Measurements from ENCODE around the gene FEM1B.

The FEM1B gene

DNA sequence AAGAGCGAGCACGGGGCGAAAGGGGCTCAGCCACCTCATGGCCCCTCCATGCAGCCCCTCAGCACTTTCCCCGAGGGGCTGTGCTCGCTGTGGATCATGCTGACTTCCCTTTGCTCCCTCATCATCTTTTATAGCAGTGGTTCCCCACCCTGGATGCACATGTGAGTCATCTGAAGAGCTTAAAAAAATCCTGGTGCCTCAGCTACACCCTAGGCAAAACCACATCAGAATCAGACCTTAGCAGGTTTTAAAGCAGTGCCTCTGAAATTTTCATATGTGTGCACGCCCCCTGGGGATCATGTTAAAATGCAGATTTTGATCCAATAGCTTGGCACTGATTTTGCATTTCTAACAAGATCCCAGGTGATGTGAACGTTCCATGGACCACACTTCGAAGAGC is 50.9 kb downstream of the FEM1B start:
- no peak for DNase-seq

DNA sequence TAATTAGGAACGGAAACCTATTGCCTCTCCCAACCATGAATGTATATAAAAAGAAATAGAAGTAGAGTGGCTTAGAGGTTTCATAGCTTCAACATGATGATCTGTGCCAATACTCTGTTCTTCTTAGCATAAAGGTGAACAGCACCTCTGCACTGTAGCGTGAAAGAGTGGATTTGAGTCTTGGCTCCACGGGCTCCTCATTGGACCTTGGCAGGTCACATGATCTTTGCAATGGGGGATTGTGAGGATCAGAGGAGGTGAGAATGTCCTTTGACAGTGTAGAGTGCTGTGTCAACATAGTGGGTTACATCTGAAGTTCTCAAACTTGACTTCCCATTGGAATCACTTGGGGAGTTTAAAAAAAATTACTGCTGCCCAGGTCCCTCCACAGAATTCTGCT is 51.4 kb downstream of the FEM1B start:
- DNase-seq, result no peak

DNA sequence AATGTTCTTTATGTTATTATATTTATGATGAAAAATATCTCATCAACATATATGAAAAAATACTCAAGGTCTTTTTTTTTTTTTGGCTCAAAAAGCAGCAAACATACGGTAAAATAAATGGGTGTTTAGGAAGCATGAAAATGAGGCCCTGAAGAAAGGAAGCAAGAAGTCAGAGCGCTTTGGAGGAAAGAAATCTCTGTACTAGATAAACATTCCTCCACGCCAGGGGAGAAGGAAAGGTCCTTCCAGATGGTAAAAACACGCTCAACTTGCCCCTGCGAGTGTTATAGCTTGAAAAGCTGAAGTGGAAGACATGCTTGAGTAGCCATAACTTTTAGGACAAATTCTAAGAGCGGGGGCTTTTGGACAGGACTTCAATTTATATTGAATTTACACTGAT is 52.9 kb downstream of the FEM1B start:
- no peak for DNase-seq

DNA sequence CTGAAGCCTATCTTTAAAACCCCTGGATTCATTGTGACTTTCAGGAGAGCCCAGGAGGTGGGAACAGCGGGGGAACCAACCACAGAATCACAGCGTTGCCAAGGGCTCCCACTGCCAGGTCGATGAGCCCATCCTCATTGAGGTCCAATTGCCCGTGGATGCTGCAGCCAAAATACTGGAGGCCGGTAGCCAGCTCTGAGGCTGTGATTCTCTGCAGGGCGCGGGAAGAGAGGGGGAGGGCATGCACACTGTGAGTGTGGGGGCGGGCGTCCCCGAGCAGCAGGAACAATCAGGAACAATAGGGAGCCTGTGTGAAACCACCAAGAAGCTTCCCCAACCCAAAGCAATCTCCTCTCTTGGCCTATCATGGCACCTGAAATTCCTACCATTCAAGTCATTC is 53.4 kb downstream of the FEM1B start:
- DNase-seq, result no peak

DNA sequence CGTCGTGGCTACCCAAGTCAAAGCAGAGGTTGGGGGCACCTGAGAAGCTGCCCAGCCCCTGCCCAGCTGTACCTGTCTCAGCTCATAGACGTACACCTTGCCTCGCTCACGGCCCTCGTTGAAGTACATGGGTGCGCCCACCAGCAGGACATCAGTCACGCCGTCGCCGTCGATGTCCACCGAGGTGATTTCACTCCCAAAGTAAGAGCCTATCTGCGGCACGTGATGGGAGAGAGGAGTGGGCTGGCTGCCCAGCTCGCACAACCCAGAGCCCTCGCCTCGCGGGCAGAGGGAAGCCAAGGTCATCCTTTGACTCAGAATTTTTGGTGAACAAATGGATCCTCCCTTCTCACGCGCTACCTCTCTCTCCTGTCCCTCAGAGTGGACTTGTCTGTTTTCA is 54.7 kb downstream of the FEM1B start:
- no peak for DNase-seq

DNA sequence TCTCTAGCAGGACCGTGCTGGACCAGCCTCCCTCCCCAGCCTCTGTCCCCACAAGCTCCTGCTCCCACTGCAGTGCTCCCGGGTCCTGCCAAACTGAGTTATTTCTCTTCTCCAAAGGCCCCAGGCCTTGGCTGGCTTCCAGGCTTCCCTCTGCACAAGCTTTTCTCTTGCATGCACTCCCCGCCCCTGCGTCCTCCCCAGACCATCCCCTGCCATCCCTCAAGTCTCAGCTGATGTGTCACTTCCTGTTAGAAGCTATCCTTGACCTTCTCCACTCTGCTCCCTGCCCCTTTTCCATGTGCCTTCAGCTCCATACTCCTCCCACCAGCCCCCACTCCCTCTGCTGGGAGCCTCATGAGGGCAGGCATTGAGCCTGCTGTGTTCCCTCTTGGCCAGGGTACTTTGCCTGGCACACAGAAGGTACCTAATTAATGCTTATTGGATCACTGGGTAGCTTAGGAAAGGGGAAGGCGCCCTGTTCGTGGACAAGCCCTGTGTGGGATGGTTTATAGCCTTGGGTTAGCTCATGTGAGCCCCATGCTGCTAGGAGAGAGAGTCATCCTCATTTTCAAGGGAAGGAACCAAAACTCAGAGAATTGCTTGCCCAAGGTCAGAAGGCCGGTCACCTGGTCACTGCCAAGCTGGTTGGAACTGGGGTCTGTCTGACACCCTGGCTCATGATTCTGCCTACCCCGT is 56.4 kb downstream of the FEM1B start:
- no peak for DNase-seq

DNA sequence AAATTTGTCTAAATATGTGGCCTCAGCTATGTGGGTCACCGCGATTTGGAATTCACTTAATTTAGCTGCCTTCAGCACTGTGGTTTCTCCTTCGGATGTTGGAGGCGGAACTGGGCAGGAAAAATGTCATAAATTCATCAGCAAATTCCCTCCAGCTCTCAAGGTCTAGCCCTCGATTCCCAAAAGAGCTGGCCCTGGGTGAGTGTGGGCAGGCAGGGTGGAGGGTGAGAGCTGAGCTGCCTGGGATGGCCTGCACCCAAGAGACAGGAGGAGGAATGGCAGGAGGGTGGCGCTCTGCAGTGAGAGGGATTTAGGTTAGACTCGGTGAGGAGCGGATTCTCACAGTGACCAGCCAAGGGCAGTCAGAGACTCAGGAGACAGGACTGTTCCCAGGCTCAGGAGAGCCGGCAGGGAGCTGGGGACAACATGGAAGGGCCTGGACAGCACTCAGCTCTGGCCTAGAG is 57.1 kb downstream of the FEM1B start:
- no peak for DNase-seq

DNA sequence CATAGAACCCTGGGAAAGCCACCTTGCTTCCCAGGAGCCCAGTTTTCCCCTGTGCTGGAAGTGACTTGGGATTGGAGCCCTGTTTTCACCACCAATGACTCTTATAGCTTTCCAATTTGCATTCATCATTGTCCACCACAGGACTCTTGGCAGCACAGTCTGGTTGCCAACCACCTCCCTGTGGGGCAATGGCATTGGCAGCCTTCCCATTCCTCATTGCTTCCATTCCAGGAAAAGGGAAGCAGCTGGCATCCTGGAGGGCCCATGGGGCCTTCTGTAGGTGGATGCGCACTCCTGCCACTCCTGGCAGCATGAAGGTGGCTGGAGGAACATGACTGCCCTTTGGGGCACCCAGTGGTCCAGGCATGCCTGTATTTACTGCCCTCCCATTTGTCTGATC is 57.7 kb downstream of the FEM1B start:
- no peak for DNase-seq

DNA sequence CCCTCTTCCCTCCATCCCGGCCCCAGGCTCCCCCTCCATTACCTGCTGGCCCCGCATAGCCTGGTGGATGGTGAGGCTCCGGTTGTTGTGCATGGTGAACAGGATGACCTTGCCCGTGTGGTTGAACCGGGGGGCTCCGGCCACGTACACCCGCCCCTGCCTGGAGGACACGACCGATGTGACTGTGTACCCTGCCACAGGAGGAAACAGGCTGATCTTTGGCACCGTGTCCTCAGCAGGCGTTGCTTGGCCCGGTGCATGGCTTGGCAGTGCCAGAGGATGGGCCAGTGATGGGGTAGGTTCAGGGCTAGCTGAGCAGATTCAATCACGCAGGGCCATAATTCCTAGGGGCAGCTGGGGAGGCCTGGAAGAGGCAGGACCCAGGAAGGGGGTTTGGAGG is 58.1 kb downstream of the FEM1B start:
- DNase-seq, result no peak

DNA sequence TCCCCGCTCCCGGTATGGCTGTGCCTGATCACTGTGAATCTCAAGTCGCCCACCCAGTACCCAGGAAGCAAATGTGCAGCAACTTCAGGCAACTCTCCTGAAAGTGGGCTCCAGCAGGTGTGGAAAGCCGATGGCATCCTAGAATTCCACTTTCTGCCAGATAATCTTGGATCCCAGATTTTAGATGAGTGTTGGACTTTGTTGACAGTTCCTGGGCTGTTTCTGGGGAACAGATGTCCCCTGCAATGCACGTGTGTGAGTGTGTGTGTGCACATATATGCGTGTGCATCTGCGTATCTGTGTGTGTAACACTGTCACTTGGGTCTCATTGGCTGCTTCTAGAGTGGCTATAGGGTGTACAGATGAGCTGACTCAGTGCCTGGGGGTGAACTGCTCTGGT is 59.0 kb downstream of the FEM1B start:
- DNase-seq, result no peak

DNA sequence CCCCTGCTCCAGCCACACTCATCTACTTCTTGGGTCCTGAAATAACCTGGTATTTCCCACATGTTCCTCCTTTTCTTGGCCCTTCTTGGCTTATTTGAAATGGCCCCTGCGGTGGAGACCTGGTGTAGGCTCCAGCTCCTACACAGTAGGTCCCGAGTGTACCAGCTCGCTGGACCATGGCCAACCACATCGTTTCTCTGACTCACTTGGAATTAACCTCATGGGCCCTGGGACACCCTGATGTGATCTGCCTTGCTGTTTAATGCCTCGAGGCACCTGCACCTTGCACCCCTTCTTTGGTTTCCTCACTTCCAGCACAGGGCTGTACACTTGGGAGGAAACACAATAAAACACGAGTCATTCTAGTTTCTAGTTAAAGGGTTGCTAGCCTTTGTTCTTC is 60.3 kb downstream of the FEM1B start:
- DNase-seq, result no peak

DNA sequence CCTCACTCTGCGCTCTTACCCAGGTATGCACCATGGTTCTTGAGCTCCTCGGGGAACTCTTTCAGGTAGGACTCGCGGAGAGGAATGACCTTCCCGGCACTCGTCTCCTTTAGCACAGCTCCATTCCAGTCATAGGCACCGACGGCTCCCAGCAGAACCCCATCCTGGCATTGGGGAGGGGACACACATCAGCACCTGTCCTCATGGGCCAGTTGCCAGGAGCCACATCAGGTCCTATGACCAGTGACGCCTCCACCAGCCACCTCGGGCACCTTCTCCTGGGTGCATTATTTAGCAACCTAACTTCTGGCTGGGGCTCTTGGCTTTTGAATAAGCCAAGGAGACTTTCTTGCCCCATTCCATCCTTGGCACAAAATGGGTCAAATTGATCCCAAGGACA is 61.9 kb downstream of the FEM1B start:
- DNase-seq, result no peak

DNA sequence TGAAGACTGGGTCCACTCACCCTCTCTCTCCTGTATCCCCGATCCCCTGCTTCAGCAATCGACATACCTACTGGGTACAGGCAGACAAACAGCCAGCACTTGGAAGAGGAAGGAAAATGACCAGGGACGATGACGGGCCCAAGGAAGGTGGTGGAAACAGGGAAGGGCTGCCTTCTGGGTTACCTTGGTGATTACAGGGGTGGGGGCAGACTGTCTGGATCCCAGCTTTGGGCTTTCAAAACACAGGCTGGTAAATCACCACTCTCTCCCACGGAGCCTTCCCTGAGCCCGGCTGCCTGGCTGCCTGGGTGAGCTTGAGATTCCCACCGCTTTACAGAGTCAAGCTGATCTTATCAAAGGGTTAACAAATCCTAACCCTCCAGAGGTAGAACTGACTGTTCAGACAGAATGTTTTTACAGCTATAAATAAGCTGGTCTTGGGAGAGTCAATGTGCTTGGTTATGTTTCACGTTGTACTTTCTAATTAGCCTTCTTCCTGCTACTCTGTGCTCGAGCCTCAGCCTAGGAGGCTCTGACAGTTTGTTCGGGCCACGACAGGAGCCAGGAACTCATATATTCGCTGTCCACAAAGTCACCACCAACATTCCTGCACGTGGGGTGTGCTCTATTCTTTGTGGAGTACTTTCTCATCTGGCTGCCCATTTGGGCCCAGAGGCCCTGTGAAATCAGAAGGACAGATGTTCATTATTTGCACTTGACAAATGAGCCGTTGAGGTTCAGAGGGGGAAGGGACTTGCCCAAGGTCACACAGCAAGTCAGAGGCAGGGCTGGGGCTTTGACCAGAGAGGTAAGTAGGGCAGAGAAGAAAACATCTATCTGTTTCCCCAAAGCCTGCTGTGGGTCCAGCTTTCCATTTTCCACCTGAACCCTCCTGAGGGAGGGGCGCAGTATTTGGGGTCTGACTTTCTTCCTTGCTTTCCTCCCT is 63.5 kb downstream of the FEM1B start:
- no peak for DNase-seq

DNA sequence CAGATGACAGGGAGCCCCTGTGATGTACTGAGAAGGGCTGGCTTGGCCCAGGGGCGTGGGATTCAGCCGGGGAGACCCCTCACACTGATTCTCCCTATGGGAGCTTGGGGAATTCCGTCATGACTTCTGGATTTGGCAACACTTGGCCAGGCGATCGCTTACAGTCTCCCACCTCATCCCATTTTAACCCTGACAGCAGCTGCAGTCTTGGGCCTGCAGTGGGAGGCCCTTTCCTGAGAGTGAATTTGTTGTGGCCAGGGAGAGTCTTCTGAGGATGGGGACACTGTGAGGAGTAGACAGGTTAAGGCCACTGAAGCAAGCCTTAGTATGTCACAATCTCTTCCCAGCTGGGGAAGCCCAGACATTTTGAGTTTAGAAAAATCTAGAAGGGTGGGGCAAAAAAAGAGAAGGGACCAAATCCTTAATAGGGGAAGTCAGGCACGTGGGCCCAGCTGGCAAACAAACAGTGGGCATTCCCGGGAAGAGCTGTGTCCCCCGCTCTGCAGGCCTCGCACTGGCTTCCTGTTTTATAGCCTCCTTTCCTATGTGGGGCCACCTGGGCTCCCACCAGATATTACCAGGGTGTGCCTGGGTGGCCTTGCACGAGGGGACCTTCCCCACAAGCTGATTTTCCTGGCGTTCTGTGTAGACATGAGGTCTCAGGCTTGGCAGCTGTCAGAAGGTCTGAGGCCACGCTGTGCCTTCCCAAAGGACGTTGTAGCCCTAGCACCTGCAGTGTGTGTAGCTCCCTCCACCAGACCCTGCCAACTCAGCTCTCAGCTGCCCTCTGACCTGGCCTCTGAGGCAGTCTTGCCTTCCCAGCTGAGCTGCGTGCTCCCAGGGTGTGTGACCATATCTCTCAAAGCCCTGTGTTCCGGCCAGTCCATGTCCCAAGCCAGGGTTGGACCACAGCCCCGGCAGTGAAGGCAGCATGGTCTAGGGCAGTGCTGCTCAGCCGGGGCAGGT is 64.5 kb downstream of the FEM1B start:
- DNase-seq, result no peak

DNA sequence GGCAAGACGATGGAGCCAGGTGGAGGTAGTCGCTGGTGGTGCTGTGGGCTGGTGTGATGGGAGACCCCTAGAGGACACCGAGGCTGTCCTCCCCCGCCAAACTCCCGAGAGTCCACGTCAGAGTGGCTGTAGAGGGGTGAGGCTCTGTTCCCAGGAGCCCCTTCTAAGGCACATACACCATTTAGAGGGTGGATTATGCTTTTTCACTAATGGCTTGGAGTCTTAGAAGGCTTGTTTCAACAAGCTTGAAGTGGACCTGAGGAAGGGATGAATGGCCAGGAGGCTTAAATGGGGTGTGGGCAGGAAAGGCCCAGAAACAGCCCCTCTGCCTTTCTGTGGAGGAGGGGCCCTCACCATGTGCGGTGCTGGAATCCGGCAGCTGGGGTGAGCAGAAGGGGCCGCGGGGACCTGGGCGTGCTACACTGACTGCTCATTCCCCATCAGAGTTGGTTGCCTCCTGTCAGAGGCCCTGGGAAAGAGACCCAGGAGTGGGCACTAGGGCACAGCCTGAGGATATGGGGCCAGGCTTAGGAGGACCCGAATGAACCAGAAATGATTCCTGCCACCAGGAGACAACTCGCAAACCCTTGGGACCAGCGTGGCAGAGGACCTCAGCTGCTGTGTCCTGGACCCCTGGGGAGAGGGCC is 66.2 kb downstream of the FEM1B start:
- DNase-seq, result no peak

DNA sequence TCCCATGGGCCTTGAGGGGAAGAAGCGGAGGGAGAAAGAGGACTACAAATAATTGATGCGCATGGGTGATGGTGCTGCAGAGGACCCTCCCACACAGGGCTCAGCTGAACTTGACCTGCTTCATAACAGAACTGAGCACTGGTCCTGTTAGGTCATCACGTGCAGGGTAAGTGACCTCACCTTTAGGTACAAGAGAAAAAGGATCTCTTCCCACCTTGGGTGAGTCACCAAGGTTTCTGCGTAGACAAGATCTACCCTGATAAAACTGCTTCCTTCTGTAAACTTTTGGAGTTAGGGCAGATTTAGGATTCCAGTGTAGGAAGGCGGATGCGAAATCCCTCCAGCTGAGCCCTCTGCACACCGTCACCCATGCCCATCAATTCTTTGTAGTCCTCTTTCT is 67.1 kb downstream of the FEM1B start:
- DNase-seq, result no peak
